Measurements from ENCODE around the gene LONP1. TPM values are rescaled to one million over a fixed set of nuclear protein-coding genes. Genes with fewer than 3 reads are reported as not detected.

LONP1 gene
- total RNA-seq, 1 donor from 2014 or later, result 77.8 TPM

- FAIRE-seq (no peak), DNase-seq (ENCODE audit: low read depth) (no peak)
- Histone ChIP-seq H4K20me1 (ENCODE audit: insufficient read depth, low read length) (peaks cover 54% of the 10 kb centered on the region), H3K79me2 (ENCODE audit: insufficient read depth, low read length) (peaks cover 9% of the 10 kb centered on the region), H3K27ac (ENCODE audit: low read depth, low read length) (no peak overlapping the region), H3K27me3 (ENCODE audit: insufficient read depth, low read length) (no peaks in the 10 kb centered on the region), H2AFZ (ENCODE audit: low read depth, low read length) (no peak overlapping the region), H3K9ac (ENCODE audit: low read length) (no peak overlapping the region), H3K4me3 (ENCODE audit: insufficient read depth, low read depth, low read length) (no peak overlapping the region), H3K9me3 (ENCODE audit: insufficient read depth, low read depth, low read length) (no peaks in the 10 kb centered on the region), H3K36me3 (ENCODE audit: insufficient read depth, low read length) (peaks cover 45% of the 10 kb centered on the region), H3K4me1 (ENCODE audit: insufficient read depth, low read length) (peaks cover 4% of the 10 kb centered on the region), H3K4me2 (ENCODE audit: low read length) (no peak overlapping the region)
- peaks cover 9% of the 10 kb centered on the region for H3K4me1 Mint-ChIP-seq (ENCODE audit: low read depth, unreplicated experiment)
- no peak overlapping the region for H3K27ac Mint-ChIP-seq (ENCODE audit: unreplicated experiment)
- H3K9me3 Mint-ChIP-seq (ENCODE audit: unreplicated experiment), result no peaks in the 10 kb centered on the region
- no peak overlapping the region for H3K4me3 Mint-ChIP-seq (ENCODE audit: unreplicated experiment)
- peaks cover 34% of the 10 kb centered on the region for H3K36me3 Mint-ChIP-seq (ENCODE audit: low read depth, unreplicated experiment)
- no peaks in the 10 kb centered on the region for H3K27me3 Mint-ChIP-seq (ENCODE audit: low read depth, unreplicated experiment)
- TF ChIP-seq EZH2 (IDR thresholded peaks at IDR 0.05; ENCODE audit: insufficient read depth, low read length) (no peak), CTCF (IDR thresholded peaks at IDR 0.05; ENCODE audit: insufficient read depth, low read depth, low read length) (no peak)
These were observed 52.1 kb downstream of the LONP1 start for GRCh38 chr19:5667751-5668271.

- peaks cover 9% of the 10 kb centered on the region for H3K4me1 Mint-ChIP-seq (ENCODE audit: low read depth, unreplicated experiment)
- H3K27ac ChIP-seq (ENCODE audit: low read depth, low read length), result no peak overlapping the region
- DNase-seq (ENCODE audit: low read depth), result no peak
These were observed 52.9 kb downstream of the LONP1 start for GRCh38 chr19:5666921-5667610.

More at GRCh38 chr19:5666921-5667610, 52.9 kb downstream of the LONP1 start:
- Histone ChIP-seq H2AFZ (ENCODE audit: low read depth, low read length) (no peak overlapping the region), H4K20me1 (ENCODE audit: insufficient read depth, low read length) (peaks cover 54% of the 10 kb centered on the region), H3K4me3 (ENCODE audit: insufficient read depth, low read depth, low read length) (no peak overlapping the region), H3K4me2 (ENCODE audit: low read length) (no peak overlapping the region), H3K79me2 (ENCODE audit: insufficient read depth, low read length) (peaks cover 9% of the 10 kb centered on the region), H3K9me3 (ENCODE audit: insufficient read depth, low read depth, low read length) (no peaks in the 10 kb centered on the region), H3K4me1 (ENCODE audit: insufficient read depth, low read length) (peaks cover 4% of the 10 kb centered on the region), H3K36me3 (ENCODE audit: insufficient read depth, low read length) (peaks cover 48% of the 10 kb centered on the region), H3K27me3 (ENCODE audit: insufficient read depth, low read length) (no peaks in the 10 kb centered on the region), H3K9ac (ENCODE audit: low read length) (no peak overlapping the region)
- H3K9me3 Mint-ChIP-seq (ENCODE audit: unreplicated experiment), result no peaks in the 10 kb centered on the region
- H3K36me3 Mint-ChIP-seq (ENCODE audit: low read depth, unreplicated experiment), result peaks cover 33% of the 10 kb centered on the region
- TF ChIP-seq EZH2 (IDR thresholded peaks at IDR 0.05; ENCODE audit: insufficient read depth, low read length) (no peak), CTCF (IDR thresholded peaks at IDR 0.05; ENCODE audit: insufficient read depth, low read depth, low read length) (no peak)
- H3K27ac Mint-ChIP-seq (ENCODE audit: unreplicated experiment), result no peak overlapping the region
- no peak overlapping the region for H3K4me3 Mint-ChIP-seq (ENCODE audit: unreplicated experiment)
- no peak for FAIRE-seq
- no peaks in the 10 kb centered on the region for H3K27me3 Mint-ChIP-seq (ENCODE audit: low read depth, unreplicated experiment)
